Measurements from ENCODE around the gene VAMP8. TPM values are rescaled to one million over a fixed set of nuclear protein-coding genes. Genes with fewer than 3 reads are reported as not detected.

The VAMP8 gene
- polyA plus RNA-seq, 3 donors = 260 to 761 (median 623) TPM

- intact Hi-C loops (cut with micrococcal nuclease) = no loop called here
- peaks cover 0 to 4% (median 0%) of the 10 kb centered on the region in 3 donors for H3K27me3 Mint-ChIP-seq (ENCODE audit: low read depth in 3 of 3)
- Histone ChIP-seq H2AFZ (ENCODE audit: insufficient read depth, low read depth, low read length, poor library complexity, severe bottlenecking) (peak overlapping the region; percentile 75), H3K9me3 (replicated peaks in 1 of 2; ENCODE audit: control insufficient read depth in 1 of 2, insufficient read depth in 1 of 2, low read length in 2 of 2) (no peaks in the 10 kb centered on the region), H3K27me3 (ENCODE audit: control insufficient read depth in 2 of 2, insufficient read depth in 2 of 2, low read length in 2 of 2) (no peaks in the 10 kb centered on the region), H3K36me3 (replicated peaks in 1 of 2; ENCODE audit: control insufficient read depth in 1 of 2, insufficient read depth in 2 of 2, low read length in 2 of 2) (peaks cover 15 to 24% of the 10 kb centered on the region in 2 donors), H3K79me2 (ENCODE audit: insufficient read depth, low read length) (peaks cover 74% of the 10 kb centered on the region), H3K9ac (ENCODE audit: insufficient read depth, low read length, poor library complexity, severe bottlenecking) (peak overlapping the region; percentile 72), H4K20me1 (ENCODE audit: insufficient read depth, low read length) (peaks cover 25% of the 10 kb centered on the region), H3K4me3 (replicated peaks in 1 of 3; ENCODE audit: low read depth in 2 of 3, low read length in 3 of 3) (peak overlapping the region; percentile 35 to 83 (median 50)), H3K4me2 (replicated peaks; ENCODE audit: extremely low read depth, low read length, poor library complexity, severe bottlenecking) (peak overlapping the region; percentile 96), H3K4me1 (ENCODE audit: control insufficient read depth in 1 of 2, insufficient read depth in 2 of 2, low read length in 2 of 2) (peaks cover 84 to 89% of the 10 kb centered on the region in 2 donors), H3K27ac (ENCODE audit: low read depth in 1 of 2, low read length in 2 of 2) (peak overlapping the region; percentile 71 to 86)
- H3K4me3 Mint-ChIP-seq = peak overlapping the region; percentile 83 to 92
- no peaks in the 10 kb centered on the region for H3K9me3 Mint-ChIP-seq
- peak overlapping the region; percentile 87 to 93 (median 92) for H3K27ac Mint-ChIP-seq
- peak in 1 of 3 donors; percentile 38 for DNase-seq
- H3K4me1 Mint-ChIP-seq = peaks cover 85% of the 10 kb centered on the region
- peaks cover 26 to 37% of the 10 kb centered on the region in 2 donors for H3K36me3 Mint-ChIP-seq
- no peak for TF ChIP-seq CTCF (IDR thresholded peaks at IDR 0.05)
- 11% methylated on average over 13 of the region's 16 CpGs for WGBS (ENCODE audit: insufficient coverage)
Observed at GRCh38 chr2:85583667-85584353, 6.4 kb downstream of the VAMP8 start.

DNA sequence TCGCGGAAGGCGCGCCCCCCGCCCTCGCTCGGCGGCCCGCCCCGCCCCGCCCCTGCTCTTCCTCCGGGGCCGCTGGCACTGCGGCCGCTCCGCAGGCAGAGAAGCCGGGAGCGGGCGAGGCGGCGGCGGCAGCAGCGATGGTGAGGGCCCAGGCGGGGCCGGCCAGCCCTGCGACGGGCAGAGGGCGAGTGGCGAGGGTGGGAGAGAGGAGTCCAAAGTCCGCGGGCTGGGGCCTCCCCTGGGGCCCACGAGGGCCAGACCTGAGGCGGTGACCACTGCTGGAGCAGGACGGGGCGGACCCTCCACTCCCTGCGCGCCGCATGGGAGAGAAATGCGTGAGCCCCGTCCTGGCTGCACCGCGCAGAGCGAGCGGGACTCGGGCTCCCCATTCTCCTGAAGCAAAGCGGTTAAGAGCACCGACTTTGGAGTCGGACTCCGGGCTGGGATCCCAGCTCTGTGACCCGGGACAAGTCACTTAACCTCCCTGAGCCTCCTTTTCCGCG is 7.0 kb downstream of the VAMP8 start, which contains the start of gene VAMP5:
Gene VAMP5, plus strand, starts transcription at position 78 of the 503 bp plus-strand sequence. Its CDS starts 60 bp downstream, at position 138.
- peak within 1 kb of the TSS; percentile 83 to 92 for H3K4me3 Mint-ChIP-seq
- no peak for TF ChIP-seq CTCF (IDR thresholded peaks at IDR 0.05)
- peaks cover 85% of the 10 kb centered on the region for H3K4me1 Mint-ChIP-seq
- intact Hi-C loops (cut with micrococcal nuclease) = no loop called here
- H3K36me3 Mint-ChIP-seq = peaks cover 26 to 37% of the 10 kb centered on the region in 2 donors
- H3K27me3 Mint-ChIP-seq (ENCODE audit: low read depth in 3 of 3) = peaks cover 0 to 2% (median 0%) of the 10 kb centered on the region in 3 donors
- peak within 1 kb of the TSS; percentile 71 to 86 for H3K27ac ChIP-seq (ENCODE audit: low read depth in 1 of 2, low read length in 2 of 2)
- no peak for DNase-seq
- peak within 1 kb of the TSS; percentile 87 to 93 (median 92) for H3K27ac Mint-ChIP-seq
- peak within 1 kb of the TSS; percentile 75 for H2AFZ ChIP-seq (ENCODE audit: insufficient read depth, low read depth, low read length, poor library complexity, severe bottlenecking)
- H4K20me1 ChIP-seq (ENCODE audit: insufficient read depth, low read length) = peaks cover 21% of the 10 kb centered on the region
- peaks cover 15 to 24% of the 10 kb centered on the region in 2 donors for H3K36me3 ChIP-seq (replicated peaks in 1 of 2; ENCODE audit: control insufficient read depth in 1 of 2, insufficient read depth in 2 of 2, low read length in 2 of 2)
- no peaks in the 10 kb centered on the region for H3K9me3 ChIP-seq (replicated peaks in 1 of 2; ENCODE audit: control insufficient read depth in 1 of 2, insufficient read depth in 1 of 2, low read length in 2 of 2)
- peak within 1 kb of the TSS; percentile 96 for H3K4me2 ChIP-seq (replicated peaks; ENCODE audit: extremely low read depth, low read length, poor library complexity, severe bottlenecking)
- H3K4me3 ChIP-seq (replicated peaks in 1 of 3; ENCODE audit: low read depth in 2 of 3, low read length in 3 of 3) = peak within 1 kb of the TSS; percentile 50 to 83 (median 66)
- H3K9me3 Mint-ChIP-seq = no peaks in the 10 kb centered on the region
- no peaks in the 10 kb centered on the region for H3K27me3 ChIP-seq (ENCODE audit: control insufficient read depth in 2 of 2, insufficient read depth in 2 of 2, low read length in 2 of 2)
- H3K79me2 ChIP-seq (ENCODE audit: insufficient read depth, low read length) = peaks cover 74% of the 10 kb centered on the region
- peak within 1 kb of the TSS; percentile 72 for H3K9ac ChIP-seq (ENCODE audit: insufficient read depth, low read length, poor library complexity, severe bottlenecking)
- peaks cover 84 to 89% of the 10 kb centered on the region in 2 donors for H3K4me1 ChIP-seq (ENCODE audit: control insufficient read depth in 1 of 2, insufficient read depth in 2 of 2, low read length in 2 of 2)
- WGBS (ENCODE audit: insufficient coverage) = 4% methylated on average over 46 of the region's 52 CpGs

Data from CD14-positive monocyte (primary cell).